HG03342 (cell line): ENCODE results near the gene PLXNA2.

ENCODE experiments used
- ATAC-seq: cut with Tn5 transposase; IDR thresholded peaks from one replicate; pipeline ENCODE4 v1.9.1; 2021; ENCODE audit warnings: mild to moderate bottlenecking, moderate library complexity; ENCODE audit not compliant: unreplicated experiment

The PLXNA2 gene

DNA sequence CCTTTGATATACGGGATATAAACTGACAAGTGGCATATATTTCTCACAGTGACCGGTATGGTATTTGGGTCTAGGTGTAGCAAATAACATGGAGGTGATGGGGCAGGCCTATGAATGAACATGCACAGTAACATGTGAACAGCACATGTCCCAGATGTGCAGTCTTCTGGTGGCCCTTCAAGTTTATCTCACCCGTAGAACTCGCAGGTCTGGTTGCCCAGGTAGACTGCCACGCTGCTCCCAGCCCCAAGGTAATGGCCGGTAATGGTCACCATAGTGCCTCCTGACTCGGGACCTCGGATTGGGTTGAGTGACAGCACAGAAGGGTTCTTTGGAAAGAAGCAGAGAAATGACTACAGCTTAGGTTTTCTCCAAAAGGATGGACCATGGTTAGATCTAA, 192.0 kb downstream of the PLXNA2 start:
- ATAC-seq, result no peak

DNA sequence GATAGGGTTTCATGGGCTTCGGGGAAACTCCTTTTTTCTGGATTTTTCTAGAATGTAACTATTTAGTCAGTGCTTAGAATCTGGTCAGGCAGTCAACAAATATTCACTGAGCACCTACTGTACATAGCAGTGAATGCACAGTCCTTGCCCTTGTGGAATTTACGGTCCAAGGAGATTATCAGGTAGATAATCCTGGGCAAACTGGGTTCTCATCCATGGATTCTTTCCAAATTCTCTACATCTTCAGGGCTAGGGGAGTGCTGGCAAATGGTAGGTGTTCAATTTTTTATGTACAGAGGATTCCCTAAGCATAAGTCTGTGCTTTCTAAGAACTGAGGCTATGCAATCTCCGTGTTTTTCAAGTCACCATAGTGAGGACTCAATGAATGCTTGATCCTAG, 192.5 kb downstream of the PLXNA2 start:
- ATAC-seq, result no peak

DNA sequence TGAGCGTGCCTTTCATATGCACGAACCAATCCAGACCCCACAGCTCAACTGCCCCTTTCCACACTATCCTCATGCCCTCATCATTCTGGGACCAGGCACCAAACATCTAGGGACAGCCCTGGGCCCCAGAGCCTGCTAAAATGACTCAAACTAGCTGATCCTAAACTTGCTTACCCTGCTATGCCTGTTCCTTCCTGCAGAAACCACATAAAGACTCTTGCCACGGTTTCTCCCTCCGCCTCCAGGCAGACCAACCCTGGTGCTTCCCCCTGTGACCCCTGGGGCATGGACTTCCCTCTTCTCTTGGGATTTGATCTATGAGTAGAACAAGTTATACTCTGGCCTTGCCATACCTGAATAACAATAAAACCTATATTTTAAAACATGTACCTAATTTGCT, 195.3 kb downstream of the PLXNA2 start:
- no peak for ATAC-seq

DNA sequence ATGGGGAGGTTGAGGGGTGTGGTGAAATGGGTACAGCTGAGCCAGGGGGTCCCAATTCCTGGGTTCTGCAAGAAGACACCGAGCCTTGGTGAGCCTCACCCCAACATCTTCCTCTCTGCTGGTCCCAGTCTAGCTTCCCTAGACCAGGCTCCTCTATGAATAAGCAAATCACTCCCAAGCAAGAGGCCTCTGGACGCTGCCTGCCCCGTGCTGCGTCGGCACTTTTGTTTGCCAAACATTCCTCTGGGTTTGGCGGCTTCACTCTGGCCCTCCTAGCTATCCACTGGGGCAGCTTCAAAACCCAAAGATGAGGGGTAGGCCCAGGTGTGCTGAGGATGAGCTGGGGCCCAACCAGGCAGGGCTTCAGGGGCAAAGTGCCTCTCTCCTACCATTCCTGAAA, 196.2 kb downstream of the PLXNA2 start:
- no peak for ATAC-seq

DNA sequence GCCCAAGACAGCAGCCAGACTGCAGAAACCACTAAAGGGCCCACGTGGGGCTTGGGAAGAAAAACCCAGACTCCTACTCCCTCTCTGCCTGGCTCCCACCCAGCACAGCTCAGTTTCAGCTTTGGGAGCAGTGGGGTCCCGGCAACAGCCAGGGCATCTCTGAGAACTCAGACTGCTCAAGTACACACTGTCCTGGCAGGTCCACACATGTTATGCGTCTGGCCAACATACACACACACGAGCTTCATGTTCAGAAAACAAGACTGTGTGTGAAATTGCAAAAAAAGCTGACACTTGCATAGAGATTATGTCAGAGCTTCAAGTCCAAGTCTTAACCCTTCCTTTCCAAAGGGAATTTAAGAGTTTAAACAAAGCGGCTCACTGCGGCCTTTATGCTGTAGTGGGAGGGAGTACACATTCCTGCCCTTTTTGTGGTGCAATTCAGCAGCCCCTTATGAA, 196.7 kb downstream of the PLXNA2 start:
- ATAC-seq, result no peak

DNA sequence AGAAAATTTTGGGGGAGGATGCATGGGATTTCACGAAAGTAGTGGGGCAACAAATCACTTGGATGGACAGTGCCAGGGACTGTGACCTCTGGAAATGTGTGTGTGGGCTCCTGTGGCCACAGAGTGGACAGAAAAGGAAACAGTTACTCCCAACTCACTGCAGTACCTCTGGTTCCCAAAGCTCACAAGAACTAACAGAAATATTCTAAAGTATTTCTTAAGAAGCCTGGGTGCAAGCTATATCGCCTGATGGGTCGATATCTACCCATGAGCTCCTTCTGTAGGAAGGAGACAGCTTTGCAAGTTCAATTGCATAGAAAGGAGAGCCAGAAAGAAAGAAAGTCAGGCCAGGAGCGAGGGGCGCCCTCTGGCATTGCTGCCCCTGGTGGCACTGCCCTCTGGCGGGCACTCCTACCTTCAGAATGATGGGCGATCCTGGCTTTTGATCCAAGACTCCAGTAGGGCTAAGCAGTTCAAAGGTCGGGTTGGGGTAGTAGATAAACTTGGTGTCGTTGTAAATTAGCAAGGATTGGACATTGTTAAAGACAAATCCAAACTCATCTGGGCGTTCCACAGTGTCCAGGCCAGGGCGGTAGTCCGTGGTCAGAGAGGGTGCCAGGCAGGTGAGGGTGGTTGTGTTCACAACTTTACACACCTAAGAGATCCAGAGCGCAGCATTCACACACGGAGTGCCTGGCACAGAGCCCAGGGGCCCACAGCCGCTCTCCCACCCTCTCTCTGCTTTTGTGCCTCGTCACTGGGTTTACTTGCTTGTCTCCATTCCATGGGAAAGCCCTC, 198.5 kb downstream of the PLXNA2 start:
- no peak for ATAC-seq

DNA sequence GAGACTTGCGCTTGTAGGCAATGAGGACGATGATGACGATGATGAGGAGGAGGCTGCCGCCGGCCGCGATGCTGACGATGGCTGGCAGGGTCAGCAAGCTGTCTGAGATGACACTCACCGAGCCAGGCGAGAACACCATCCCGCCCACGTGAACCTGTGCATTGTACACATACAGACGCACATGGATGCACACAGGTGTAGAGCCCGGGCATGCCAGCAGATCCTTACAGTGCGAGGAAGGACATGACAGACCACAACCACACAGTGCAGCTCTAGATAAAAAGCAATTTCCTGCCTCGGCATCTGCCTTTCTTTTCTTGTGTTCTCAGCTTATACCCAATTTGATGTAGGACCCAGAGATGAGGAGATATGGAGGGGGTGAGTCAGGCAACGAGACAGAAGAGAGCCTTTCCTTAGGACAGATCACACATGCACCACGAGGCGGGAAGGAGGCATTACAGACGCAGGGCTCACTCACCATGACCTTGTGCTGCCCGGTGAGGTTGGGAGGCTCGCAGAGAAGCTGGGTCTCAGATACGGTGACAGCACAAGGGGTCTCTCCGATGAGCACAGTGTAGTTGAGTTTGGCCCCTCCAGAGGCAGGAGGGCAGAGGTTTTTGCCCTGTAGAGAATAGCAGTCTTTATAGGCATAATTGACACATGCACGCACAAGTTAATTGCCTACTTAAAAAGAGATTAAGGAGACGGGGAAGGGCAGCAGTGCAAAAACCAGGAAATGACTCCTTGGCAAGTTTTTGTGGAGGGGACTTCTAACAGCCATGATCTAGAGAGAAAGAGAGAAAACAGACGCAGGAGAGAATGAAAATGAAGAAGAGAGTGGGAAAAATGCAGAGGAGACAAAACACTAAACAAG, 199.4 kb downstream of the PLXNA2 start:
- no peak for ATAC-seq

DNA sequence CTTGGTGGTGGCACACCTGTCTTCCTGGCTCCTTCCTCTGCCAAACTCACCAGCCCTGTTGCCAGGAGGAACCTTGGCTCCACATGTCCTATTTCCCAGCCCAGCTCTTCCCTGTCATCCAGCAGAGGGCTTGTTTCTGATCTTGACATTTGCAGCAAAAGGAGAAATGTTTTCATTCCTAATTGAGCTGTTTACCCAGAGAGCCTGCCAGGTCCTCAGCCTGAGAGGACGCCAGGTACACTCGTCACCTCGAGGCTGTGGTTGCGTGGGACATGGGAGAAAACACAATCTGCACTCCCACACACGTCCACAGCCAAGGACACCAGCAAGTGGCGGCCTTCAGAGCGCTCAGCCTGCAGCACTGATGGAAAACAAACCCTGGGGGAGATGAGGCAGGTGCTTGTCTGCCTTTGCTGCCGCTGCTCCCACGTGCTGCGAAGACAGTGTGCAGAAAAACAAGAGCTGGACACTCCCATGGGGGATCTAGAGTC, 200.4 kb downstream of the PLXNA2 start:
- ATAC-seq, result no peak

DNA sequence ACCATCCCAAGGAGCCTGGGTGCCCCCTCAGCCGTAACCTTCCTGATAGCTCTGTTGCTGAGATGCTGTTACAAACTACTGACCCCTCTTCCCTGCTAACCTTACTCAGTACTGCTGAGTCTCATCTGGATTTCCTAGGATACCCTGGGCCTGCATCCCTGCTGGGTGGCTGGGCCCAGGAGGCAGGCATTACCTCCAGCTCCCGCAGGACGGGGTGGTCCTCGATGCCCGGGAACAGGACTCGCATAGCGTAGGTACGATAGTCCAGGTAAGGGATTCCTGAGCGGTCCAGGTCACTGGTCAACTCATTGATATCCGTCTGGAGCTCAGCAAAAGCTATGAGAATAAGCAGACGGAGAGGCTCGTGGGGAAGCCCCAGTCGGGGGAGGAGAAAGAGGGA, 201.3 kb downstream of the PLXNA2 start:
- ATAC-seq, result no peak

DNA sequence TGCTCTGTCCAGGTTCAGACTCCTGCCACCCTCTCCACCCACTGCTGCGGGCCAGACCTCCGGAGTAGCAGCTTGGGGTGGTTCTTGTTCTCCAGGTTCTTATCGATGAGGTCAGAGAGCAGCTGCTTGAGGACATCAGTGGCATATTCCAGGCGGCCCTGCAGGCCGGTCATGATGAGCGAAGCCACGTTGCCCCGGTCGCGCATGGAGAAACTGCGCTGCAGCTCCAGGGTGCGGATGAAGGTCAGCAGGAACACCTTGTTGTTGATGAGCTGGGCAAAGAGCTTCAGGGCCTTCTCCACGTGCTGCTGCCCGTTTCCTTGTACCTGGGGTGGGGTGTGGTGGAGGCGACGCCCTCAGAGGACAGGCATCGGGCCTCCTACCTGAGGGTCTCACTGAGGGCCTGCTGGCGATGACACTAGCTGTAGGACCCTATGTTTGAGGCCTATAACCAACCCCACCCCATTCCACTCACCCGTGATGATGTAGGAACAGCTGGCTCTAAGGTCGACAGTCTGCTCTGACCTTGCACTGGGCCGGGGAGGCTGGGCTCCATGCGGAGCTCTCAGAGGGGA, 202.1 kb downstream of the PLXNA2 start:
- ATAC-seq, result no peak

DNA sequence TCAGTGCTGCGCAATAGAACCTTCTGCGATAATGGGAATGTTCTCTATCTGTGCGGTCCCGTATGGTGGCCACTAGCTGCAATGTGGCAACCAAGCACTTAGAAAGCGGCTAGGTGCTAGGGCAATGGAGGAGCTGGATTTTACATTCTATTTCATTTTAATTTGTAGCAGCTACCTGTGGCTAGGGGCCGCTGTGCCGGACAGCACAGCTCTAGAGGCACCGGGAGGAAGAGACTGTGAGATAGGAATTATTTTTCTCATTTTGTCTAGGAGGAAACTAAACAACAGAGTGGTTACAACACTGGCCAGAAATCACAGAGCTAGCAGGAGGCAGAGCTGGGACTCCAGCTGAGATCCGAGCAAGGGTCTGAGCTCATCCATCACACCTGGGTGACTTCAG, 202.7 kb downstream of the PLXNA2 start:
- no peak for ATAC-seq

DNA sequence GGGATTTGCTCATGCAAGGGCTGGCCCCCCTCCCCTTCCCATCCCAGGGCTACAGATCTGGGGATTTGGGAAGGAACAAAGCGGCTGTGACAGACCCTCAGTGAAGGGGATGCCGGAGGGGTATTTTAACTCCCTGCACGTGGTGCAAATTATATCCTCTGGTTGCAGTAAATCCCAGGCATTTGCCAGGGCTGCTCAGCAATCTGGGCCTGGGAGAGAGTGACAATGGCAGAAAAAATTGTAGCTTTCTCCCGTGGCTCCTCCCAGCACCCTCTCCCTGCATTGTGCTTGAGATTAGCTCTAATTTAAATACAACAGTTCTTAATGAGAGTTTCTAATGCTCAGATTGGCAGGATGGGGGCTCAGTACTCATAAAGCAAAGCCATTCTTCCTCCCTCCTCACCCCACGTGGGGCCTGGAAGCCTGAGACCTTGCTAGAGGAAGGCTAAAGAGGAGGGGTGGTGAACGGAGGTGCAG, 203.3 kb downstream of the PLXNA2 start:
- no peak for ATAC-seq

DNA sequence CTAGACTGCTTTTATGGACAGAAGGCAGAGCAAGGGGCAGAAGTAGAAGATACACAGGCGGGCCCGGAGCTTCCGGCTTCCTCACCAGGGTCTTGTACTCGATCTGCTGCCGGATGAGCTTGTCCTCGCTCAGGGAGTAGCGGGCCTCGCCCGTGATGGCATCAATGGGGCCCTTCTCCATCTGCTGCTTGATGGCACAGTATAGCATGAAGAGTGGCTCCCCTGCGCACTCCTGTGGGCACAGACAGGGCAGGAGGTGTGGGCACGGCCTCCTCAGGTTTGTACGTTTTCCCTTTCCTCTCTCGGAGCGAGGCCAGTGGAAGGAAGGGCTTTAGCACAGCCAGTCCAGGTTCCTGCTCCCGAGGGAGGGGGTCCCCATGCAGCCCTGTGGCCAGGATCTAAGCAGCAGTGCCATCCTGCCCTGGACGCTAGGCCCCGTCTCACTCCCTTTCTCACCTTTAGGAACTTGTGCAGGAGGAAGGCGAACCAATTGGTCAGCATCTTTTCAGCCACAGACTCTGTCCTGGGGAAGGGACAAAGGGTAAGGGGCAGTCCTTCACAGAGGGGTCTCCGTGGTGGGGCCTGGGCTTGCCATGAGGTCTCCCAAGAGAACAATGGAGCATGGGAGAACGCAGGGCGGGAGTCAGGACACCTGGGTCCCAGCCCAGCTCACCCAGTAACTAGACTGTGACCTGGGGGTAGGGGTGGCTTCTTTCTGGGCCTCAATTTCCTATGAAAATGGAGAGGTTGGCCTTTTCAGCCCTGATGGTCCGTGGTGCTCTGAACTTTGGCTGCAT, 204.4 kb downstream of the PLXNA2 start:
- no peak for ATAC-seq

DNA sequence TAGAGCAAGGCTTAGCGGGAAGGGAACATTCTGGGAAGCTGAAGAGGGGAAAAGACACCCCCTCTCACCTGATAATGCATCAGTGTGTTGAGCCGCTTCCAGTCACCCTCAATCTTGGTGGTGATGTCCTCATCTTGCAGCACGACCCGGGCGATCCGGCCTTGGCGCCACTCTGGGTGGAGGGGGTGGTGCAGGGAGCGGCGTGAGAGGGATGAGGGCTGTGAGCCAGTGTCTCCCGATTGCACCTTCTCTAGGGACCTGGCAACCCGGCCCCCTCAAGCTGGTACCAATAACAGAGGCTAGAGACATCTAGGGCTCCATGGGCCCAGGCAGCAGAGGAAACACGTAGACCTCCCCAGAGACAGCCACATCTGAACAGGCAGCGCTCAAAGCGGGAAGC, 205.9 kb downstream of the PLXNA2 start:
- no peak for ATAC-seq

DNA sequence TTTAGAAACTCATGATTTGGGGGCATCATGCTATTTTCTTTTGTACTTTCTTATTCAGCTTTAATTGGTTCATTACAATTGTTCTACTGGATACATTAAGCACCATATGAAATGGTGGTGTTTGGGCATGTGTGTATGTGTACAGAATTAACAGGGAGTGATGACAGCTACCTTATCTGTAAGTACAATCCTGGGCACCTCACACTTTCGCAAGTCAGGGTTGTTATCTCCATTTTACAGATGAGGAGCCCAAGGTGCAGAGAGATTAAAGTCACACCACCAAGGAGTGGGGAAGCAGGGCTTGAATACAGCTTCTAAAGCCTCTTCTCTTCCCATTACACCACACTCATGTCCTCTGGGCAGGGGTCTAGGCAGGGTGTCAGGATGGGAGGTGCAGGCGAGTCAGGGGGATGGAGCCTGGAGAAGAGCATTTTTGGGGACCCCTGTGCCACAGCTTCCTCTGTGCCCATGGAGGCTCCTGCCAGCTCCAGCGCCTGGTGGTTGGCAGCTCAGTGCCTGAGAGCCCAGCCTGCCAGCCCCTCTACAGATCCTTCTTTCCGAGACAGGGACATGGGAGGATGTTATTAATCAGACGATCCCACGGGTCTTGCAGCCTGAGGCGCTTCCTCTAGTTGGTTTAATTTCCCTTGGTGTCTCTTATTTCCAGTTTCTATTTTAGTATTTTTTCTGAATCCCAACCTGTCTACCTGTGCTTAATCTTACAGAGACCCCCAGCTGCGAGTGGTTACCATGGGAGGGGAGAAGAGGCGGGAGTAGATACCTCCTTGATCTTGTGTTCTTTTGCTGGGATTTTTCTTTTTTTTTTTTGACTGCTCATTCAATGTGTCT, 207.0 kb downstream of the PLXNA2 start:
- no peak for ATAC-seq

DNA sequence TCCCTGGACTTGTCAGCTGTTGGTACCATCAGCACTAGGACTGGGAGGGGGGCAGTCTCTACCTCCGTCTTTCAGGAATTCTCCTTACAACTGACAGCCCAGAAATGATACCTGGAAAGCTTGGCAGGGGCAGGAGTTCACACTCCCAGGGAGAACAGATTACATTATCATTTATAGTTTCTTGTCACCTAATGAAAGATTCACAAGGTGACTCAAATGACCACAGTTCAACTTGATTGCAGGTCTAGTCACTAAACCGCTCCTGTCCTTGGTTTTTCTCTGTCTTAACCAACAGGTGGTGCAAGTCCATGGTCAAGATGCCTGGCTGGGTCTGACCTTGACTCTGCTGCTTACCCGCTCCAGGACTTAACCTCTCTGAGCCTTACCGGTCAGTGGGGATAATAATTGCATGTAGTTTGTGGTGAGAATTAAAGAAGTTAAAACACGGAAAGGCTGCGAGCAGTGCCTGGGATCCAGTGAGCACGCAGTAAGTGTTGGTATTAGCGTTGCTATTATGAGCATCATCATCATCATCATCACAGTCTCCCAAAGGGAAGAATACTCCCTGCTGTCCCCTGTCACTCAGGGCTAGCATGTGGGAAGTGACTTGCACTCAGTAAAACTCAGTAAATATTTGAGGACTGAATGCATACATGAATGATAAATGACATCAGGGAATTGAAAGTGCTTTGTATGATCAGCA, 207.9 kb downstream of the PLXNA2 start:
- ATAC-seq, result no peak

DNA sequence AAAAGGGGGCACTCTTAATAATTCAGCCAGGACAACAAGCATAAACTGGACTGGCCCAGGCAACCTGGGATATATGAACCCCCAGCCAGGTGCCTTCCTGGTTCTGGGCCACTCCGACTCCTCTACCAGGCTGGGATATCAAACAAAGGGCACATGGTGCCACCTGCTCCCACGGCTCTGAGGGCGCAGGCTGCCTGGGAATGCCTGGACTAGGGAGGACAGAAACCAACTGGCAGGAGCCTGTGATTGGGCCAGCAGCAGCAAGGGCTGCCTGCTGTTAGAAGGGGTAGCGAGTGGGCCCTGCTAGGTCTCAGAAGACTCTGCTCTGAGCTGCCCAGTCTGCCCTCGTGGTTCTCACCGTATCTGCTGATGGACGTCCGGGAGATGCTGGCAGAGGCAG, 210.0 kb downstream of the PLXNA2 start:
- no peak for ATAC-seq

DNA sequence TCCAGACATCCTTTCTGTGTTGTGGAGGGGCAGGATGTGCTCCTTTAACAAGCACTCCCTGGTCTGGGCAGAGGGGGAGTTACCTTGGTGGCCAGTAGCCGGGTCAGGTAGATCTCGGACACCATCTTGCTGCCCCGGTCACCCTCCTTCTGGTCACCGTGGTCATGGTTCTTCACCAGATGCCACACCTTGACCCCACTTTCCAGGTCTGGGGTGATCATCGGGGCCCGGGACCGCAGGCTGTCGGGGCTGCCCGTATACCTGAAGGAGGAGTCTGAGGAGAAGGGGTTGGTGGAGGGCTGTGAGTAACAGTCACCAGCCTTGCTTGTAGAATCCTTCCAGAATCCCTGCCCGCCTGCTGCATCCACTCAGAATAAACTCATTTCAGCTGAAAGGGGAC, 210.9 kb downstream of the PLXNA2 start:
- ATAC-seq, result no peak

DNA sequence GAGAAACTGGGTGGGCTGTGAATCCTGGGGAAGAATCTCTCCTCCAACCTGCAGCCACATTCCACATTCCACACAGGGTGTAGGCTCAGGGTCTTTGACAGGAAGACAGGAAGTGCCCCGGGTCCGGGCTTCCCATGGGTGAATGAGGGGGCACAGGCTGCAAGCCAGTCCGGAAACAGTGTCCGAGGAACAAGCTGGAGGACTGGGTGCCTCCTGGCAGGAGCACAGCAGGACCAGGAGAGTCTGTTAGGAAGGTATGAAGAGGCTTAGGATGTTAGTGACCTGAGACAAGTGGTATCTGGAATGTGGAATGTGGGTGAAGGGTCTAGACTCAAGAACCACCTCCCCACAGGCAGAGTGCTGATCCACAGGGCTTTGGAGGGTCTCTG, 212.3 kb downstream of the PLXNA2 start:
- ATAC-seq, result no peak
